Stimulated activated CD4-positive, alpha-beta T cell treated with anti-CD3 and anti-CD28 coated beads, Interleukin-1b, Interleukin-23, amount 100 ng/mL, for 1 hour (primary cell): Measurements from ENCODE around the gene TLL2.

Source experiments
- DNase-seq, 2 donors: peaks; one replicate each; pipeline ENCODE4 v3.0.0-alpha.2; 2020; ENCODE audit warnings: low read depth in 2 of 2

TLL2 gene

DNA sequence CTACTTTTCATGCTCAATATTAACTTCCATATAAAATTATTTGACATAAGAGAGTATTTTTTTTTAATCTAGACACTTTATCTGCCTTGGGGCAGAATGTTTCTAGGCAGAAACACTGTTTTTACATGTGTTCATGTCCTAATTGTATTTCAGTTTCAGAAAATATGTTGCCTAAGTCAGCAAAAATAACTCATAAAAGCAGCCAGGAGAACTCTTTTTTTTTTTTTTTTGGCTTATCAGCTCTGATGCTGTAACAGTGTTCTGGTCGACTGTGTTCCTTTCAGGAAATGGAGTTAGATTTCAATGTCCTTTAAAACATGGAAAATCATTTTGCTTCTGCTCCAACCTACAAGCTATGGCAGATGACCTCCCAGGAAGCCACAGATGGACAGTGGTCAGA lies 91.7 kb downstream of the TLL2 start:
- no peak for DNase-seq

DNA sequence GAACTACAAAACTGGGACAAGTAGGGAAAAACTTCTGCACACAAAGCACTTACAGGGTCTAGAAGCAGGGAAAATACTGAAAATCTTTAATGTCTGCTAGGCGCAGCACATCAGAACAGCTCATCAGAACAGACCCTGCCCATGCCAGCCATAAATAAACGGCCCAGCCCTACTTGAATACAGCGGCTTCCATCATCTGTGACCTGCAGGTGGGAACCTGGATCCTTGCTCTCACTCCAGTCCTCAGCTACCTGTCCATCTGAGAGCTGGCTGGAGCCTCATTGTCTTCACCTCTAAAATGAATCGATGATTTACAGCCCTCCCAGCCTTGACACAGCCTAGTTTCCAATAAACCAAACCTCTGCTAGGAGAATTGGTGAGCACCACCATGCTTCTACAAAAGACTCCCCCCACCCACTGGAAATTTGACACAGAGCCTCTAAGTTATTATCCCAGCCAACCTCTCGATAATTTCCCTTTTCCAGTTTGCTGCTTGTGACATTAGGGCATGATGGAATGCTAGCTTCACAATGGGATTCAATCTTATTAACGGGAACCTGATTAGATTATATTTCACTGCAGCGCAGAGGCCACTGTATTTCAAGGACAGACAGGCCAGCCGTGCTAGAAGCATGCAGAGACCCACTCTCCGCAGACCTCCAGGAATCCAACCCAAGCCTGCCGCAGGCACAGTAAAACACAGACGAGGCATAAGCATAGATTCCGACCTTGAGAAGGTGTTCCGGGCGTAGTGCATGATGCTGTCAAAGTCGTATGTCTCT lies 93.3 kb downstream of the TLL2 start:
- no peak for DNase-seq

DNA sequence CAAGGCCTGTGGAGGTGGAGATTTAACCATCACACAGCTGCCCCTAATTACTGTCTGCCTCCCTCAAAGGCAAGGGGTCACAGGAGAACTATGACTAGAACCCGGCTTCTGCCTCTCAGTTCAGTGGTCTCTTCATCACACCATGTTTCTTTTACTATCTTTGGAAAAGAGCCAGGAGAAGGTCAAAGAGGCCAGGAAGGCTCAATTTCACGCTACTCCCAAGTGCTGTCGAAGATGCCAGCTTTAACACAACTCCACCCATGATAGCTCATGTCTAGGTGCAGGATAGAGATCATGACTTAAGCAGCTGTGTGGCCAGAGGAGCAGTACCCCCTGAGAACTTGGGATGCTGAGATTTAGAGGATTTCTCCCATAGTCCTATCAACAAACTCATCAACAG lies 94.4 kb downstream of the TLL2 start:
- no peak for DNase-seq

DNA sequence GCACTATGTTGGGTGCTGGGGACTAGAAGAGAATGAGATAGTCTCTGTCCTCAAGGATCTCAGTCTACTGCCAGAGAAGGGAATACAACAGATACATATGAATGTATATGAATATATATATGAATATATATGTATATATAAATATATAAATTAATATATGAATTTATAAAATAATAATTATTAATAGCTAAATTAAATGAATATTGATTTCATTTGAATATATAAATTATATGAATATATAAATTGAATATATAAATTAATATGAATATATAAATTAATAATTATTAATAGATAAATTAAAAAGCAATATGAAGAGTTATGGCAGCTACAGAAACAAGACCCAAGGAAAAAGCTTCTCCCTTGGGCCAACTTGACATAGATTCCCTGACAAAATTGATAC lies 95.1 kb downstream of the TLL2 start:
- DNase-seq = no peak

DNA sequence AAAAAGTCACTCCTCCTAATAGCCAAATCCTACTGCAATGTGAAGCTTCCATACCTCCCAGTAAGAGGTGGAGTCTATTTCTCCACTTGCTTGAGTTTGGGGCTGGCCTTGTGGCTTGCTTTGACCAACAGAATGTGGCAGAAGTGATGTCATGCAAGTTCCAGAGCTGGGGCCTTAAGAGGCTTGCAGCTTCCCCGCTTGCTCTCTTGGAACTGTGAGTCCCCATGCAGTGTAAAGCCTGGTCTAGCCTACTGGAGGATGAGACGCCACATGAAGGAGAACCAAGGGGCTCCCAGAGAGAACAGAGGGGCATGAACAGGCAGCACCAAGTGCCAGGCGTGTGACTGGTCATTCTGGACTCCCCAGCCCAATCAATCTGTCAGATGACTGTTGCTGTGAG lies 96.3 kb downstream of the TLL2 start:
- DNase-seq = no peak

DNA sequence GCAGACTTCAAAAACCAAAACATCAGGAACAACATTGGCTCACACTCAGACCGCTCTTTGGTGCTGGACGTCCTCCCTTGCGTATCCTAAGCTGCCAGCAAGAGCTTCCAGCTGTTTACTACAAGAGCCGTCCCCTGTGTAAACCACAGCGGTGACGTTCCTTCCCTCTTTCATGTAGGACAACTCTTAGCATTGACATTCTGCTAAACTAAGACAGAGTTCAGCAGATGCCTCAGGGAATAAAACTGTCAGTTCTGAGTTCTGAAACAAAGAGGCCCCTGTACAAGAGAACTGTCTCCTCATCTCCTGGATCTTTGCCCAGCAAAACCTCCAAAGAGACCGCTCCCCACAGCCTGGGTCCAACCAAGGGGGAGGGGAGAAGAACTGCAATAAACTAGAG lies 97.1 kb downstream of the TLL2 start:
- no peak for DNase-seq

DNA sequence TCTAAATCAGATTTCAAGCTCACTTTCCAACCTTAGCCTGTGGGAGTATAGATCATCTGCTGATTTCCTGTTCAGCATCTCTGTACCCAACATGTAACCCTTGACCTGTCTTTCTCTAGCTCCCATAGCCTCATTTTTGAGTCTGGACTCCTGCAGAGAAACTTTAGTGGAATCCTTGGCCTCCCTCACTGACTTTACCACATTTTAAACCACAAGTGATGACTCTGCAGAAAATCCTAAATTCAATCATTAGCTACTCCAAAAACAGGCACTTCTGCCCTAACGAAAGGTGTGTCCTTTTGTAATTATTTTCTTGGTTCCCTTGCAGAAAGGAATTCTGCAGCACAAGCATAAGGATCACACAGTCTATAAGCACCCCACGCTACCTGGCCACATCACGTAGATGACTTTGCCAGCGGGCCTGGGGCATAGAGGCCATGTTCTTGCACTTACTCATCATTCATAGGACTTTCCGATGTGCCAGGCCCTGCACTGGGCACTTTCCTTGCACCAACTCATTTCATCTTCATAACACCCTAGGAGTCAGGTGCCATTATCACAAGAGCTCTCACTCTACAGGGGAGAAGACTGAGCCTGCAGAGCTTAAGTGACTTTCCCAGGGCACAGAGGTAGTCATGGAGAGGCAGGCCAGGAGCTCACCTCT lies 97.7 kb downstream of the TLL2 start:
- DNase-seq = no peak

DNA sequence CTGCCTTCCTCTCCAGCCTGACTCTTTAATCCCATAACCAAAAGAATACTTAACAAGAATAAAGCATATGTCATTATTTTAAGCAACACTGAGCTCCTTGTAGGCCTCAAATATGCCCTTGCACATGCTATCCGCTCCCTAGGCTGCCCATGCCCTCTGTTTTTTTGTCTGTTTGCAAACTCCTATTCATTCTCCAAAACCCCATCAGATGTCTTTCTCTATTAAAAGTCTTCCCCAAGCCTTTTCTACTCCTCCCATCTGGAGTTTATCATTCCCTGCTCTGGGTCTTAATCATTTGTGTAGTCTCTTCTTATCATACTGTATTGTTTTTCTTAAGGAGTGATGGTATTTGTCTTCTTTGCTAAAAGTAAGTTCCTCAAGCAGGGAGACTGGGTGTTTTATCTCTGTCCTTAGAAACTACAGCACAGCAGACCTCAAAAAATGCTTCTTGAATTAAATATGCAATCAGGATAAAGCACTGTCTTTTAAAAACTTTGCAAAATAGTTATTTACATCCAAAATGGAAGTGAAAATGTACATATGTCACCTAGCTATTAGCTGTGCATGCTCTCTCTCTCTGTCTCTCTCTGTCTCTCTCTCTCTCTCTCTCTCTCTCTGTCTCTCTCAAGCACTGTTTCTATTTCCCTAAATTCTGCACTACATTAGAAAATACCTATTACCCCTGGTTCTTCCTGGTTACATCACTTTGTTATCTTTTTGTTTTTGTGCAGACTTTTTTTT lies 98.4 kb downstream of the TLL2 start:
- no peak for DNase-seq

GRCh38 chr10:96414303-96414702 lies 99.4 kb downstream of the TLL2 start:
- DNase-seq = no peak

GRCh38 chr10:96413151-96413787 lies 100.5 kb downstream of the TLL2 start:
- DNase-seq = no peak

DNA sequence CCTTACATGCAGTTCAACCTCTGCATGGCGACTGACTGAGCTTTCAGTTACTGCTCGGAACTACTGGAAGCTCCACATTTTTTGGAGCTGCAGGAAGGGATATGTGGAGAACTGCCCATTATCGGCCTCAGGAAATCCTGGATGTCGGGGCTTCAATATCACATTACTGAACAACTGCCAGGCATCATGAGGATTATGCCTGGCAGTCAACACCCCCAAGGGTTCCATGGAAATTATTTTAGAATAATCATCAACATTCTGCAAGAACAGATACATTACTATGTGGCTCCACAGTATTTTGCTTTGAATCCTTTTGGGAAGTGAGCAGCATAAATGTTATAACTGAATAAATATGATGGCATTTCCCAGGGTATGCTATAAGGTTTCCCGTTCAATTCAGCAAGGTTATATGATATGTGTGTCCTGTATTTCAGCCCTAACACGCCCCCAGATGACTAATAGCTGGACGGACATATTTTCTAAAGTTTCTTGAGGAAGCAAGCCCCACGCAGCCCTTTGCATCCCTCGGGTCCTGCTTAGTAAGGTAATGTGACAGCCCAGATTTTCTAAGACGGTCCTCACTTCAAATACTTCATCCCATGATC lies 101.9 kb downstream of the TLL2 start:
- DNase-seq = no peak

DNA sequence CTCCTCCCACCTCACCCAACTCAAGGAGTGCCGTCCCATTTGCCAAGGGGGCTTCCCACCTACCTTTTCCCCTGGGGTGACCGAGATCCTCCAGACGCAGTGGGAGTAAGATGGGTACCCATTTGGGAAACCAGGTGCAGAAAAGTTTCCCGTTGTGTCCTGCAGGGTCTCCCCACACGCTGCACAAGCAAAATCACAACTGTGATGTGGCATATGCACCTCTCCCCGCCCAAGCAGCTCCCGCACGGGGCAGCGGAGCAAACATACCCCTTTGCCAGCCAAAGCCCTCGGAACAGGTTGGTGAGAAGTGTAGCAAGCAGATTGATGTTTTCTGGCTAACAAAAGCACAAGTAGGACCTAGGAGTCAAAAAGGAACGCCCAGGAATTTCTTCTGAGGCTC lies 103.4 kb downstream of the TLL2 start:
- no peak for DNase-seq

DNA sequence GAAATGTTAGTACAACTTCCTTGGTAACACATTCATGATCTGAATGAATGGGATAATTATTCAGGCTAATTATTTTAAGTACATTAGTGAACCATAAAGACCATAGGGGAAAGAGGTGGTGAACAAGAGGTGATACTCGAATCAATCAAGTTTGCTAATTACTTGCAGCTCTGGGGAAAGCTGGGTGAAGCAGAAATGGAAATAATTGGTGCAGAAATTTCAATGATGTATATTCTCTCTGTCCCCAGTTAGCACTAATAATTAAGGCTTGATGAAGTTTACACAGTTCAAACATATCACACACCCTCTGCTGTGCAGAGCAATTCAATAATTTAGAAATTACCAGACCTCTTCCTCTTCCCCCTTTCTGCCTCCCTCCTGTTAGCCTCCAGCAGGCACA lies 105.5 kb downstream of the TLL2 start:
- no peak for DNase-seq

GRCh38 chr10:96407560-96408069 lies 106.1 kb downstream of the TLL2 start:
- DNase-seq = no peak

- DNase-seq = no peak
These were observed 107.6 kb downstream of the TLL2 start for GRCh38 chr10:96406091-96406490.

DNA sequence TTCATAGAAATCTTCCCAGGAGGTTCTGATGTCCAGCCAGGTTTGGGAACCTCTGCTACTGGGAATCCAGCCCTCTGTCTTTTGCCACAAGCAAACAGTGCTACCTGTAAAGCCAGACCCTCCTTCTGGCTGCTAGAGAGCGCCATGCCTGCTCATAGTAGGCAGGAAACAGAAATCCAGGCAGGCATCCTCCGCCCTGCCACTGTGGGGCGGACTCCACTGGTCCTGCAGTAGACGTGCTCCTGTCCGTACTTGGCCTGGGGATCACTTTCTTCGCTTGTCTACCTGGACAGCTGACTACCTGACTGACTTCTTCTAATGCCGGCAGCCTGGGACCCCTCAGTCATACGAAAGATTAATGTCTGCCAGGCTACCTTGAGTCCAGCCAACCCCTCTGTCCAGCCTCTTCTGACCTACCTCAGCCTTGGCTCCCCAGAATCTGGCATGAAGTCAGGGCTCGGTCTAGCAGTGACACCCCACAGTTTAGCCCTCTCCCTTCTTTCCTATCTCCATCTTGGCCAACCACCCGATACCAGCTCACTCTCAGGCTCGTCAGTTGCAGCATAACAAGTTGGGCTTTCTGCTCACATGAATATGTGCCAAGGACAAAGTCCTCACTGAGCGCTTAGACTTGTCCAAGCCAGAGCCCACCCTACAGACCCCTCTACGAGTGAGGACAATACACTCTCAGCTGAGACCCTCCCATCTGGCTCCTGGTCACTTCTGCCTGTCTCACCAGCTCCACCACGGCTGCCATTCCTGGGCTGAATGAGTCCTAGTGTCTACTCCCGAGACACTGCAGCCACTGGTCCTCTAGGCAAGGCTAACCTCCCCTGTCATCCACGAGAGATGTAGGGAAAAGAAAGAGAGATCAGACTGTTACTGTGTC lies 111.1 kb downstream of the TLL2 start:
- DNase-seq = no peak

DNA sequence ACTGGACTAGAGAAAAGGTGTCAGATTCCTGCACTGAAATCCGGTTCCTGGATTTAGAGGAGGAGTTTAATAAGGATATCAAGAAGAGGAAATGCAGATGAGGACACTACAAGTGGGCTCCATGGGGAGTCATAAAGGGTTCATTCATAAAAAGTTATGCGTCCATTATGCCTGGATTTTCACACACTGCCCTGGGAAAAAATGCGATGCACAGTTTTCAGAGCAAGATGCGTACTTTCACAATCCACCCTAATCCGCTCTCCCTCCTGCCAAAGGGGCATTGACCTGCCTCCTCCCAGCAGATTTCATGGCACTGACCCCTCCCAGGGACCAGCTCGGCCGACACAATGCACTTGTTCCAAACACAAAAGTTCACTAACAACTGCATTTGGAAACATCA lies 112.7 kb downstream of the TLL2 start:
- no peak for DNase-seq

GRCh38 chr10:96400465-96400864 lies 113.3 kb downstream of the TLL2 start:
- DNase-seq = no peak

GRCh38 chr10:96397902-96398301 lies 115.8 kb downstream of the TLL2 start:
- DNase-seq = no peak

GRCh38 chr10:96395931-96396877 lies 117.5 kb downstream of the TLL2 start:
- DNase-seq = peak; percentile 15 to 24
